HG03095 (cell line): Measurements from ENCODE around the gene HNRNPH2.

Source experiments
- ATAC-seq: cut with Tn5 transposase; IDR thresholded peaks from one replicate; pipeline ENCODE4 v1.9.1; 2021; ENCODE audit warnings: moderate library complexity; ENCODE audit not compliant: unreplicated experiment

HNRNPH2 gene

GRCh38 chrX:101452056-101452455 lies 44.0 kb downstream of the HNRNPH2 start:
- ATAC-seq: no peak

GRCh38 chrX:101460669-101461068 lies 52.6 kb downstream of the HNRNPH2 start:
- no peak for ATAC-seq

- no peak for ATAC-seq
Observed at GRCh38 chrX:101462892-101463291, 54.9 kb downstream of the HNRNPH2 start.
